Left renal cortex interstitium (tissue), 4 donors: ENCODE results near the gene ATP5PO. TPM values are rescaled to one million over a fixed set of nuclear protein-coding genes. Genes with fewer than 3 reads are reported as not detected.
"Not testable (repeated sequence)": the region's sequence is repeated elsewhere in the genome, so short reads cannot be mapped to it uniquely, and the experiment has no call there.

Experiments
- DNase-seq, 4 donors: peaks; one replicate each; pipeline ENCODE4 v3.0.0-alpha.2; 2013; ENCODE audit warnings: low read depth in 4 of 4, low spot score in 2 of 4, missing footprints in 1 of 4
- polyA plus RNA-seq, 4 donors: library from polyadenylated mRNA; unstranded; fragments of 120-200 nt; gene quantifications; one replicate each; pipeline ENCODE4 v1.2.1, GENCODE V29; 2013; ENCODE audit not compliant: insufficient read length in 4 of 4

ATP5PO gene
- polyA plus RNA-seq, 4 donors, result 300 to 453 (median 361) TPM

DNA sequence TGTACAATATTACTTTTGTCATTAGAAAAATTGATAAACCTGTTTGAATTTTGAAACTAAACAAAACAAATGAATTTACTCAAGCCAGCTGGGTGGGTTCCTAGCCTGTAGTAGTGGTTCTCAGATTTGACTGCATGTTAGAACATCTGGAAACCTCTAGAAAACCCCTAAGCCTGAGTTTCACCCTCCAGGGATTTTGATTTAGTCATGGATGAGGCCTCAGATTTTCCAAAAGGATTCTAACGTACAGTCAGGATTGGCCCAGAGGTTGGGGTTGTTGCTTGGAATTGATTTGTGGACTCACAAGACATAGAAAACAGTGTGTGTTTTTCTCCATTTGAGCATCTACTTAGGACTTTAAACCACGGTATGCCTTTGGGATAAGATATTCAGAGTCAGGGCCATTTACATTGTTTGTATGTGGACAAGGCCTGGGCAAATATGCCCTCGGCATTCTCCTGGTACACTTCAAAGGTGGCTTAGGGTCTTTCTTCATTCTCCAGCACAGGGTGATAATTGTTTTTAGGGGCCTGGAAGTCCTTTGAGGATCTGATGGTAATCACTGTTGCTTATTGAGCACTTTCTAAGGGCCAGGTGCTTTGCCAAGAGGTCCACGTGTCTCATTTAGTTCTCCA, 42.6 kb downstream of the ATP5PO start:
- no peak for DNase-seq

DNA sequence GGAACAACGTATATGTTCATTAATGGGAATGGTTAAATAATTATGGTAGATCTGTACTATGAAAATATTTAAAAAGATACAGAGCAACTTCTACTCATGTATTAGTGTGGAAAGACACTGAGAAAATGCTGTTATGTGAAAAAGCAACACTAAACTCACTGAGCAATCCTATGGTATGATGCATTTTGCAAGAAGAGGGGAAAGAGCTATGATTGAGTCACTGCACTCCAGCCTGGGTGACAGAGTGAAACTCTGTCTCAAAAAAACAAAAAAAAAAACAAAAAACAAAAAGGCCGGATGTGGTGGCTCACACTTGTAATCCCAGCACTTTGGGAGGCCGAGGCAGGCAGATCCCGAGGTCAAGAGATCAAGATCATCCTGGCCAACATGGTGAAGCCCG, 44.4 kb downstream of the ATP5PO start:
- no peak for DNase-seq

DNA sequence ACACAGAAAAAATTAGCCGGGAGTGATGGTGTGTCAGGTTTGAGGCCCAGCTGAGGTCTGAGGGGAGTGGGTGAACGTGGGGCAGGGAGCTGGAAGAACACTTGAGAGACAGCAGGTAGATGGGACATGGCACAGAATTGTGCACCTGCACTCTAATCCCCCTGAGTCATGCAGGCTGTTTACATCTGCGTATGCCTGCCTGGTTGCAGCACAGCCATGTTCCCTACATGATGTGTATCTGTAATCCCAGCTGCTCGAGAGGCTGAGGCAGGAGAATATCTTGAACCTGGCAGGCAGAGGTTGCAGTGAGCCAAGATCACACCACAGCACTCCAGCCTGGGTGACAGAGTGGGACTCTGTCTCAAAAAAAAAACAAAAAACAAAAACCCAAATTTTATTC, 44.8 kb downstream of the ATP5PO start:
- DNase-seq, result no peak

DNA sequence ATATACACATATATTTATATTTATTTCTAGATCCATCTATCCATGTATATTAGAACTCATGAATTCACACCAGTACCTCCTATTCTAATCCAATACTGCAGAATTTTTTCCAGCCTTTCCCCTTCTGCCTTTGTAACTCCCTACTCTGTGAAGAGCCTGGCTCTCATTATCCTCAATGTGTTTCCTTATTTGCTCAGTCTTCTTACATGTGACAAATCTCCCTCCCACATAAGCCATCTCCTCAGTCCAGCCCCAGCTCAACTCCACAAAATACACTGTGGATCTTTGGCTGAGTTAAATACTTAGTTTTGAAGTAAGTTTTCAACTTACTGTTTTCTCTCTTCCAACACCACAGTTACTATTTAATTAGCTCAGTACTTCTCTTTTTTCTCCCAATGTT, 45.7 kb downstream of the ATP5PO start:
- no peak for DNase-seq

DNA sequence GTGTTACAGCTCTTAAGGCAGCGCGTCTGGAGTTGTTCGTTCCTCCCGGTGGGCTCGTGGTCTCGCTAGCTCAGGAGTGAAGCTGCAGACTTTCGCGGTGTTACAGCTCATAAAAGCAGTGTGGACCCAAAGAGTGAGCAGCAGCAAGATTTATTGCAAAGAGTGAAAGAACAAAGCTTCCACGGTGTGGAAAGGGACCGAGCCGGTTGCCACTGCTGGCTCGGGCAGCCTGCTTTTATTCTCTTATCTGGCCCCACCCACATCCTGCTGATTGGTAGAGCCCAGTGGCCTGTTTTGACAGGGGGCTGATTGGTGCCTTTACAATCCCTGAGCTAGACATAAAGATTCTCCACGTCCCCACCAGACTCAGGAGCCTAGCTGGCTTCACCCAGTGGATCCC, 47.7 kb downstream of the ATP5PO start:
- DNase-seq, result not testable (repeated sequence)

DNA sequence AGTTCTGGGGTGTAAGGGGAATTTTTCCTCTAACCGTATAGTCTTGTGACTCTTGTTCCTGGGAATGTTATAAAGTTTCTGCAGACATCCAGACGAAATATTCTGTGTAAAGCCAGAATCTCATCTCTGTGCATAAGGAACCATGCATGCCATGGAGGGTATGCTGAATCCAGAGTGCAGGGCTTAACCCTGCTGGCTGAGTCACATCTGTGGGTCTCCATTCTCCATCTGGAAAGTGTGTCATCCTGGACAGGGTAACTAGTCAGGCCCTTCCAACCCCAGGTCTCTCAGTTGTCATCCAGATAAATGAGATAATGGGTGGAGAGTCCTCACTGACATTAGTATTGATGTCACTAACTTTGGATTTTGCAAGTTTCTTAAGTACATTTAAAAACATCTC, 48.8 kb downstream of the ATP5PO start:
- no peak for DNase-seq

DNA sequence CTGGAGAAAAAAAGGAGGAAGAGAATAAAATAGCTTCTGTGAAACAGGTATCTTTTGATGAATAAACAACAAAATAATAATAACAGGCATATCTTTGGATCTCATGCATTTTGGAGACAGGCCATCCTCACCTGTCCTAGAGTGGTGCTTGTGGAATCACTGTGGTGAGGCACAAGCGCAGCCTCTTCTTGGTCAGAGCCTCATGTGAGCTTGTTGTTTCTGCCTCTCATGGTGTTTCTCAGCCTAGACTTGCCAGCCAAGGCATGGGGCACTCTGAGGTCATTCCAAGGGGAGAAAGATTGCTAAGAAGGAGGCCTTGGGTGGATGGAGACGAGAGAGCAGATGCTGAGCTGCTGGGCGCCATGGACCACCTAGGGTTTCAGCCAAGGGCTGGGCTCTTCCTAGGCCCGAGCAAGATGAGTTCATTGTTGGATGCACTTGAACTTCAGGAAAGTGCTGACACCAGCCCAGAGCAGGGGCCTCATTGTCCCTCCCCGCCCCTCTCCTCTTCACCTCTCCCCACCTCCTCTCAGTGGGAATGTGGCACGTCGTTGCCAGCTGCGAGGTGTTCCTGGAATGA, 49.5 kb downstream of the ATP5PO start:
- no peak for DNase-seq

DNA sequence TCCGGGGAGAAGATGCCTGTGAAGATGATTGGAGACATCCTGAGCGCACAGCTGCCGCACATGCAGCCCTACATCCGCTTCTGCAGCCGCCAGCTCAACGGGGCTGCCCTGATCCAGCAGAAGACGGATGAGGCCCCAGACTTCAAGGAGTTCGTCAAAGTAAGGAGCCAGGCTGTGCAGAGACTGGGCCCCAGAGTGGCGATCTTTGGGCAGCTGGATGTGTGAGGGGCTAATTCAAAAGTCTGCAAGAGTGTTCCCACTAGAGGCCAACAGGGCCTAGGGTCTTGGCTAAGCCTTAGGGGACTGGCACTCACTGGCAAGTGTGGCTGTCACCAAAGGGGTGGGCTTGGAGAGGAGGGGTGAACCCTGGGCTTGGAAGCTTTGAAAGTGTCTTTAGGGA, 50.4 kb downstream of the ATP5PO start:
- DNase-seq, result no peak

DNA sequence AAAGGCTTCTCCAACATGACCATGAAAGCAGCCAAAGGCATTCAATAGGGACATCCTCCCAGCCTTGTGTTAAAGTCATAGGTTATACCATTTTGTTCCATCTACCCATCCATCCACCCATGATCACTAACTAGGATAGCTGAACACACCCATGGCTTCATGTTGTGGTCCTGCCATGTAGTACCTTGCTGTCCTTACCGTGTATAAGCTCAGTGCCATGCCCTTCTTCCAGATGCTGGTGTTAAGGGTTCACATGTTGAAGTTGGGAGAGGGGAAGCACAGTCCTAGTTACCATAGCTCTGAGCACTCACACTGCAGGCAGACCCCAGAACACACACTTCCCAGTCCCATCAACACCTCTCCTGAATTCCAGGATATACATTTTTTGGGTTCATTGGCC, 51.5 kb downstream of the ATP5PO start:
- no peak for DNase-seq

DNA sequence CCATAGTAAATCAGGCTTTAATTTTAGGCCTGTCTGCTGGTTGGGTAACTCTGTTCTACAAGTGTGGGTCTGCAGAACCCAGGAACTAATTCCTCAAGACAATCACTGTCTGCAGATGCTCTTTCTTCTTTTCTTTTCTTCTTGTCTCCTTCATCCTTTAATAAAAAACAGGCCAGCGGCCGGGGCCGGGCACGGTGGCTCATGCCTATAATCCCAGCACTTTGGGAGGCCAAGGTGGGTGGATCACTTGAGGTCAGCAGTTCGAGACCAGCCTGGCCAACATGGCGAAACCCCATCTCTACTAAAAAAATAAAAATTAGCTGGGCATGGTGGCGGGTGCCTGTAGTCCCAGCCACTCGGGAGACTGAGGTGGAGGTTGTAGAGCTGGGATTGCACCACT, 52.4 kb downstream of the ATP5PO start:
- DNase-seq, result not testable (repeated sequence)

DNA sequence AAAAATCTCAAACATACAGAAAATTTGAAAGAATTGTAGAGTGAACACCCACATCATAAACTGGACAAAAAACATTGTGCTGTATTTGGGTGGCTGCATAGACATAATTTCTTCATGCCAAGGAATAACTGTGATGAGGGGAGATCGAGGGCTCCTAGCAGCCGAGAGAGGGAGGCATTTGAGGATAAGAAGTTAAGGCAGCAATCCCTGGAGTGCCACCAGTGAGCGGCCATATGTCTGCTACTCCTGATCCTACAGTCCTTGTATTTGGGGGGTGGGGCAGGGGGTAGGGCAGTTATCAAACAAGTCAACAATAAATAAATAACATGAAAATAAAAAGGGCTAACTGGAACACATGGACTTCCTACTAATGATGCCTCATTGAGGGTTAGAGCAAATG, 54.5 kb downstream of the ATP5PO start:
- no peak for DNase-seq

DNA sequence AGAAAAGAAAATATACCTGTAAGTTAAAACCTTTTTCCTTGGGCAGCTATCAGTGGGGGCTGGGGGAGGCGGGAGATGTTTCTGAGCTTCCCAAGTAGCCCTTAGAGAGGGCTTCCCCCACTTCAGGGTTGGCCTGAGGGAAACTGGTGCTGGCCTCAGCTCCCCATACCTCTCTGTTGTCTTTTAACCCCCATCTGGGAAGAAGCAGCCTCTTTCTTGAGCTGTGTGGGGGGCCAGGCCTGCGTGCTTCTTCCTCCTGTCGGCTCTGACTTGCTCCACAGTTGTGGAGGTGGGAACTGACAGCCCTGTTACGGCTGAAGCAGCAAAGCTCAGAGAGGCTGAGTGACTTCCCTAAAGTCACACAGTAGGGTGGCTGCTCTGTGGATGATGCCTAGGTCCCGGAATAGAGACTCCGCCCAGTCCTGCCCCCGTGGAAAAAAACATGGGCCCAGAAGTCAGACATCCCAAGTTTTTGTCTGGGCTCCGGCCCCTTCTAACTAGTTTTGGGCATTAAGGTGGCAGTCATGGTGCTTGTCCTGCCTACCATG, 55.2 kb downstream of the ATP5PO start:
- no peak for DNase-seq

DNA sequence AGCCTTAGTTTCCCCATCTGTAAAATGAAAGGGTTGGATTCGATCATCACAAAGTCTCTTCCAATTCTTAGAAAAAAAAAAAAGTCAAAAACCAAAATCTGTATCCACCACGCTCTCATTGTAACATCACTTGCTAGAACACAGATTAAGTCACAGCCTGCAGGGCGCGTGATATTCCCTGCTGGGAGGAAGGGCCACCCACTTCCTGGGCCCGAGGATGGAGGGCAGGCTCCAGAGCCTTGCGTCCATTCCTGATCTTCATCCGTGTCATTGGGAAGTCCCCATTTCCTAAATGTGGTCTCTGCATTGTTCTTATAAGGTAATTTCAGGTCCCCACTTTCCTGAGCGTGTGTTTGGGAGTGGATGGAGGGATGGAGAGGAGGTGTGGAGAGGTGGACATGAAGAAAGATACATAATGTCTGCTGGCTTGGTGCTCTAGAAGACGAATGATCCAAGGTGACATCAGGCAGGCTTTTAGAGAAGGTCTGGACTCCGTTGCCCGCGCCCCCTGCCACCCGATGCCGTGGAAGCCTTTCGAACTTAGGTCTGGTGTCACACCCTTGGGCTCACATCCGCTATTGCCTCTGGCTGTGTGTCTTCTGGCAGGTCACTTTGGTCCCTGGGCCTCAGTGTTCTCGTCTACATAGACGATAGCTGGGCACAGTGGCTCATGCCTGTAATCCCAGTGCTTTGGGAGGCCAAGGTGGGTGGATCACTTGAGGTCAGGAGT, 56.1 kb downstream of the ATP5PO start:
- no peak for DNase-seq

DNA sequence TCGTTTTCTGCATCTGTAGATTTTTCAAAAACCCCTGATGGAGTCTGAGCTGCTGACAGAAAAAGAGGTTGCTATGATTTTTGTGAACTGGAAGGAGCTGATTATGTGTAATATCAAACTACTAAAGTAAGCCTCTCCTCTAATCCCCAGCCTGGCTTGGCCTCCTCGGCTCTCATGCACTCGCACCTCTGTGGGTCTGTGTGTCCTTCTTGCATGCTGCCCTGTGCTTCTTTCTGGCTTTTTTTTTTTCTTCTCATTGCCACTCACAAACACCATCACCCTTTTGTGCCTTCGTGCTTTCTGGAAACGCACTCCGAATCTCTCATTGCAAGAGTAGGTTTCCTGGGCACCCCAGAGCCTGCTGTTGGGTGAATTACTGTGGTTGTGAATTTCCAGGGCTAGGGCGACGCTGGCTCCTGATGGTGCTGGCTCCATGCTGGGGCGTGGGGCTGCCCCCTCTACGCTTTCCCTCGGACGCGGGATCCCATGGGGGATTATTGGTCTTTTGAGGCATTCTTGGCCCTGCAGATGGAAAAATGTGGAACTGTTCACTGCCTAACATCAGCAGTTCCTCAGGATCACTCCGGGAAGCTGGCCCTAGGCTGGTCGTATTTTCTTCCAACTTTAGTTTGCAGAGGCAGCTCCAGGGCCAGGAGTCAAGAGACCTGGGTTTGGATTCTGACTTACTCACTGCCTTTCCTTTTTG, 56.8 kb downstream of the ATP5PO start:
- DNase-seq, result no peak

DNA sequence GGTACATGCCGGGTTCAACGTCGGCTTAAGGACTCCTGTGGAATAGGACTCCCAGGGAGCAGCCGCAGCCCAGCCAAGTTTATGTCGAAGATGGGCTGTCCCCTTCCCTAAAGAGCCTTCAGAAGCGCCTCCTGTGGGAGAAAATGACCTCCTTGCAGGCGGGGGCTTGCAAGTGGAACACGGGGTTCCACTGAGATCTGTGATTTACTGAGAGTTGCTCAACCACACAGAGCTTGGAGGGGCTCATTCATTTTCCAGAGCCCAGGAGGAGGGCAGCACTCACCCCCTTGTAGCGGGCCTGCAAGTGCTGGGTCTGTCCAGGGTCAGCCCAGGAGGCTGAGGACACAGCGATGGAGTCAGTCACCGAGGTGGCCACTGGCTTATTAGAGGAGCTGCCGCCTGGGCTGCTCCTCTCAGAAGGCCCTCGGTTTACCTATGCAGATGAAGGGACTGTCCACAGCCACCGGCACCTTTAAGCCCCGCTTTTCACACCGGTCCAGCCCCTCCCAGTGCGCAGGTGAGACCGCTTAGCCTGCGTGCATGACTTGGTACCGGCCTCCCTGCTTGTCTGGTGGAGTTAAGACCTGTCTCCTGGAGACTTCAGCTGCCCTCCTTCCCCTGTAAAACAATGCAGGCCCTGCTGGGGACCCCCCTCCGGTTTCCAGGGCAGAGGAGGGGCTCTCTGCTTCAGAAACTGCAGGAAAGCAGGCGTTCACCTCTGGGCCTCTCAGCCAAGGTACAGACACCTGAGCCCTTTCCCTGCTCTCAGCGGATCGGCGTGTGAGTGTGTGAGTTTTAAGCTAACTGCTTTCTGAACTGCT, 57.5 kb downstream of the ATP5PO start:
- DNase-seq, result no peak

DNA sequence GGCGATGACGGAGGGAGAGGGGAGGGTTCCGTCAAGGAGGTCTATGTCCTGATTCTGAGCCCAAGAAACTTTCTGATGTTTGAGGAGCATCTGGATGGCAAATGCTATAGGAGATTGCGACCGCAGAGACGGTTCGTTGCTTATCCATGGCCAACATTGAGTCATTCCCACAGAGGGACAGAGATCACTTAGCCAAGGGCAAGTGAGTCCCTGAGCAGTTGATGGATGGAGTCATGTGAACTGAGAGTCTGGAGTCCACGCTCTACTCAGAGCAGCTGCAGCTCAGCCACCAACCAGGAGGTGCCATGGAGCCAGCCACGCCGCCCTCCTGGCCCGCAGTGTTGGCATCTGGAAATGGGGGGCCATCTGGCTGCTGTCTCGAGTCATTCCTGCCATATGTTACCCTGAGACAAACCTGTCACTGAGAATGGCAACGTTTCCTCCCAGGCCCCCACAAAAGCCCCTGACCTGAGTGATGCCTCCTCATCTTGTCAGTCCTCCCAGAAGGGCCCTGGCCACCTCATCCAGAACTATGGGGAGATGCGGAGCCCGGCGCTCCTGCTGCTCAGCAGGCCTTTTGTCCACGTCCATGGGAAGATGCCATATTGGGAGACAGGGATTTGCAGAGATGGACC, 58.6 kb downstream of the ATP5PO start:
- DNase-seq, result no peak

DNA sequence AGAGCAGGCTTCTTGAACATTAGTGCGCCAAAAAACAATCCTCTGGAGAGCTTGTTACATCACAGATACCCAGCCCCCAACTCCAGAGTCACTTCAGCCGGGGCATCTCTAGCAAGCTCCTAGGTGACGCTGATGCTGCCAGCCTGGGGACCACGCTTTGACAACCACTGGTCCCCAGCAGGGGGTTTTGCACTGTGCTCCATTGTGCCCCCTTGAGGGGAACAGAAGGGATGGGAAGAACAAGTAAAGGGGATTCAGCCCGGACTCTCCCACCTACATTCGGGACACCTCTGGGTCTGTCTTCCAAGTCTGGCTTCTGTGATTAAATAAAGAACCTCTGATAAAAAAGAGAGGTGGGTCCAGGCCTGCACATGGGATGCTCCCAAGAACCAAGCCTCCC, 60.4 kb downstream of the ATP5PO start:
- DNase-seq, result no peak

DNA sequence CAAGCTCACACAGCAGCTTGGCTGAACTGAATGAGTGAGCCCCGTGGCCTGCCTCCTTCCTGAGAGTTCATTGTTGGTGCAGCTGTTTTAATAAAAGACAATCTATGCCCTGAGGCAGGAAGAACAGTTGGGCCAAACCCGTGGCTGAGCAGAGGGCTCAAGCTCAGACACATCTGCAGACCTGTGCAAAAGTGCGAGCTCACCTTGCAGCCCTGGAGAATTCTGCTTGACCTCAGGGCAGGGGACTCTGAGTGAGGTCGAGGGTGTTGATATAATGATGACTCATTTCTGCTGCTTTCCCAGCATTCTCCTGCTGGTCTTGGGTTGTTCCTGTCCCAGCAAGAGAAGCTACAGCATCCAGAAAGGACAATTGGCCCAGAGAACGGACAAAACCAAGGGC, 61.0 kb downstream of the ATP5PO start:
- no peak for DNase-seq
